Ishikawa (cell line): ENCODE results near the gene CCDC18.

Experiments used
- CEBPB ChIP-seq: IDR thresholded peaks from 2 replicates; pipeline ENCODE4 v1.6.1; 2012
- EGR1 ChIP-seq: IDR thresholded peaks from 2 replicates; pipeline ENCODE4 v1.6.1; 2012
- EP300 ChIP-seq: IDR thresholded peaks from 2 replicates; pipeline ENCODE4 v1.6.1; 2012; ENCODE audit warnings: borderline replicate concordance
- FOXM1 ChIP-seq: IDR thresholded peaks from 2 replicates; pipeline ENCODE4 v1.6.1; 2012; ENCODE audit warnings: low read depth, borderline replicate concordance
- TAF1 ChIP-seq: IDR thresholded peaks from 2 replicates; pipeline ENCODE4 v1.6.1; 2012; ENCODE audit warnings: low read depth, mild to moderate bottlenecking
- TCF12 ChIP-seq: IDR thresholded peaks from 2 replicates; pipeline ENCODE4 v1.6.1; 2012; ENCODE audit warnings: low read depth
- TEAD4 ChIP-seq: IDR thresholded peaks from 2 replicates; pipeline ENCODE4 v1.6.1; 2012
- YY1 ChIP-seq: IDR thresholded peaks from 2 replicates; pipeline ENCODE4 v1.6.1; 2012; ENCODE audit warnings: low read depth
- TF ChIP-seq, protein P1 (sequence below): IDR thresholded peaks from 2 replicates; pipeline ENCODE4 v1.6.1; 2012; ENCODE audit warnings: low read depth, mild to moderate bottlenecking
- TF ChIP-seq, protein P2 (sequence below): IDR thresholded peaks from 2 replicates; pipeline ENCODE4 v1.6.1; 2012

DNA sequence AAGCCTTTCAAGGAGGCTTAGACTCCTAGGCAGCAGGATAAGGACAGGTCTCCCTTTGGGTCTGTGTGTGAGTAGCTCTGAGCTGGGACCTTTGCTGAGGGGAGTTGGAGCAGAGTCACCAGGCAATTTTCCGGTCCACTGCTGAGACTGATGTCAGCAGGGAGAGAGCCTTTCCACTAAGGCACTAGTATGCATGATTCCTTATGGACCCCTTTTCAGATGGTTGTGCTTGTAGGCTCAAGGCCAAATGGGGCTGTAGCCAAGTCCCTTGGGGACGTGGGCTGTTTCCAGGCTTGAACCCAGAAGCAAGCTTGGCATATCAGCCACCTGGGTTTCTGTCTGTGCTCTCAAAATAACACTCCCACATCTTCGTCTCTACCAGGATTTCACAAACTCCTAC, 73.0 kb downstream of the CCDC18 start:
- TF ChIP-seq, protein P1, sequence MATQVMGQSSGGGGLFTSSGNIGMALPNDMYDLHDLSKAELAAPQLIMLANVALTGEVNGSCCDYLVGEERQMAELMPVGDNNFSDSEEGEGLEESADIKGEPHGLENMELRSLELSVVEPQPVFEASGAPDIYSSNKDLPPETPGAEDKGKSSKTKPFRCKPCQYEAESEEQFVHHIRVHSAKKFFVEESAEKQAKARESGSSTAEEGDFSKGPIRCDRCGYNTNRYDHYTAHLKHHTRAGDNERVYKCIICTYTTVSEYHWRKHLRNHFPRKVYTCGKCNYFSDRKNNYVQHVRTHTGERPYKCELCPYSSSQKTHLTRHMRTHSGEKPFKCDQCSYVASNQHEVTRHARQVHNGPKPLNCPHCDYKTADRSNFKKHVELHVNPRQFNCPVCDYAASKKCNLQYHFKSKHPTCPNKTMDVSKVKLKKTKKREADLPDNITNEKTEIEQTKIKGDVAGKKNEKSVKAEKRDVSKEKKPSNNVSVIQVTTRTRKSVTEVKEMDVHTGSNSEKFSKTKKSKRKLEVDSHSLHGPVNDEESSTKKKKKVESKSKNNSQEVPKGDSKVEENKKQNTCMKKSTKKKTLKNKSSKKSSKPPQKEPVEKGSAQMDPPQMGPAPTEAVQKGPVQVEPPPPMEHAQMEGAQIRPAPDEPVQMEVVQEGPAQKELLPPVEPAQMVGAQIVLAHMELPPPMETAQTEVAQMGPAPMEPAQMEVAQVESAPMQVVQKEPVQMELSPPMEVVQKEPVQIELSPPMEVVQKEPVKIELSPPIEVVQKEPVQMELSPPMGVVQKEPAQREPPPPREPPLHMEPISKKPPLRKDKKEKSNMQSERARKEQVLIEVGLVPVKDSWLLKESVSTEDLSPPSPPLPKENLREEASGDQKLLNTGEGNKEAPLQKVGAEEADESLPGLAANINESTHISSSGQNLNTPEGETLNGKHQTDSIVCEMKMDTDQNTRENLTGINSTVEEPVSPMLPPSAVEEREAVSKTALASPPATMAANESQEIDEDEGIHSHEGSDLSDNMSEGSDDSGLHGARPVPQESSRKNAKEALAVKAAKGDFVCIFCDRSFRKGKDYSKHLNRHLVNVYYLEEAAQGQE: no peak
- TF ChIP-seq EGR1 (no peak), CEBPB (no peak), YY1 (no peak), TEAD4 (no peak), EP300 (no peak), TCF12 (no peak), TAF1 (no peak), FOXM1 (no peak)
- TF ChIP-seq, protein P2, sequence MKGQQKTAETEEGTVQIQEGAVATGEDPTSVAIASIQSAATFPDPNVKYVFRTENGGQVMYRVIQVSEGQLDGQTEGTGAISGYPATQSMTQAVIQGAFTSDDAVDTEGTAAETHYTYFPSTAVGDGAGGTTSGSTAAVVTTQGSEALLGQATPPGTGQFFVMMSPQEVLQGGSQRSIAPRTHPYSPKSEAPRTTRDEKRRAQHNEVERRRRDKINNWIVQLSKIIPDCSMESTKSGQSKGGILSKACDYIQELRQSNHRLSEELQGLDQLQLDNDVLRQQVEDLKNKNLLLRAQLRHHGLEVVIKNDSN: no peak
